ENCODE data around the gene ACTR3C.
"Not testable (repeated sequence)": the region's sequence is repeated elsewhere in the genome, so short reads cannot be mapped to it uniquely, and the experiment has no call there.

DNA sequence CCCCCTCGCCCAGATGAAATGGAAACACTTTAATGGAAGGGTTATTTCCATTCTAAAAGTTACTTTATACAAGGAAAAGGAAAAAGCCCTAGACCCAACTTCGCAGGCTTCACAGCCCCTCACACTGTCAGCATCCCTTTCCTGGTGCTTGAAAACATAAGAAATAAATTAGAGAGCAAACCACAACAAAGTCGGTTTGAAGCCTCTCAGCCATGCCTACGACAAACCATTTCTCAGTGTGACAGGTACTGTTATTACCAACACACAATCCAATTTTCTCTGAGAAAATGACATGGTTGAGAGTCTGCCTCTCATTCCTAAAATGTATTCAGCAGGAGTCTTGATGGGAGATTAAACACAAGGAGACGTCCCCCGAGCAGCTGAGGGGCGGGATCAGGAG lies 51.4 kb downstream of the ACTR3C start:
- TF ChIP-seq, protein P1, sequence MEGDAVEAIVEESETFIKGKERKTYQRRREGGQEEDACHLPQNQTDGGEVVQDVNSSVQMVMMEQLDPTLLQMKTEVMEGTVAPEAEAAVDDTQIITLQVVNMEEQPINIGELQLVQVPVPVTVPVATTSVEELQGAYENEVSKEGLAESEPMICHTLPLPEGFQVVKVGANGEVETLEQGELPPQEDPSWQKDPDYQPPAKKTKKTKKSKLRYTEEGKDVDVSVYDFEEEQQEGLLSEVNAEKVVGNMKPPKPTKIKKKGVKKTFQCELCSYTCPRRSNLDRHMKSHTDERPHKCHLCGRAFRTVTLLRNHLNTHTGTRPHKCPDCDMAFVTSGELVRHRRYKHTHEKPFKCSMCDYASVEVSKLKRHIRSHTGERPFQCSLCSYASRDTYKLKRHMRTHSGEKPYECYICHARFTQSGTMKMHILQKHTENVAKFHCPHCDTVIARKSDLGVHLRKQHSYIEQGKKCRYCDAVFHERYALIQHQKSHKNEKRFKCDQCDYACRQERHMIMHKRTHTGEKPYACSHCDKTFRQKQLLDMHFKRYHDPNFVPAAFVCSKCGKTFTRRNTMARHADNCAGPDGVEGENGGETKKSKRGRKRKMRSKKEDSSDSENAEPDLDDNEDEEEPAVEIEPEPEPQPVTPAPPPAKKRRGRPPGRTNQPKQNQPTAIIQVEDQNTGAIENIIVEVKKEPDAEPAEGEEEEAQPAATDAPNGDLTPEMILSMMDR (IDR thresholded peaks at IDR 0.05), result not testable (repeated sequence)
- TF ChIP-seq POLR2A, POLR2AphosphoS5 (IDR thresholded peaks at IDR 0.05): not testable (repeated sequence)

Data from prostate gland (tissue), 2 donors.